Hepatocyte (in vitro differentiated cells): ENCODE results near the gene C9.

ENCODE experiments used
- CTCF ChIP-seq: fragments of 200-600 bp; sonication (generic); IDR thresholded peaks from 2 replicates; pipeline ENCODE4 v1.5.1; 2016; ENCODE audit warnings: antibody characterized with exemption, mild to moderate bottlenecking; ENCODE audit not compliant: poor library complexity
- EZH2 ChIP-seq: fragments of 200-600 bp; sonication (generic); IDR thresholded peaks from 2 replicates; pipeline ENCODE4 v1.6.1; 2016; ENCODE audit warnings: antibody characterized with exemption, mild to moderate bottlenecking, borderline replicate concordance

GRCh38 chr5:39235648-39236047 lies 128.6 kb downstream of the C9 start:
- no peak for TF ChIP-seq CTCF
- no peak for TF ChIP-seq EZH2
